GM06990 (cell line): ENCODE results near the gene TMEM163.
"Not testable (repeated sequence)": the region's sequence is repeated elsewhere in the genome, so short reads cannot be mapped to it uniquely, and the experiment has no call there.

Source experiments
- DNase-seq: peaks from one replicate; pipeline ENCODE4 v3.0.0-alpha.2; 2011; ENCODE audit not compliant: insufficient read length; ENCODE audit errors: extremely low read depth
- H3K27me3 ChIP-seq: replicated peaks from 2 replicates; pipeline ENCODE4 v1.6.0; 2011; ENCODE audit warnings: low read length; ENCODE audit not compliant: control insufficient read depth, insufficient read depth
- H3K36me3 ChIP-seq: 2 replicates; pipeline ENCODE4 v1.5.1; 2011; ENCODE audit warnings: low read length; ENCODE audit not compliant: control insufficient read depth, insufficient read depth
- H3K4me3 ChIP-seq: replicated peaks from 2 replicates; pipeline ENCODE4 v1.5.1; 2011; ENCODE audit warnings: low read depth, mild to moderate bottlenecking, control low read depth, low read length
- TF ChIP-seq, protein P1 (sequence below): IDR thresholded peaks from 2 replicates; pipeline ENCODE4 v1.5.1; 2011; ENCODE audit warnings: low read length, control low read depth, mild to moderate bottlenecking, inconsistent platforms; ENCODE audit not compliant: insufficient read depth, poor library complexity, severe bottlenecking

TMEM163 gene

DNA sequence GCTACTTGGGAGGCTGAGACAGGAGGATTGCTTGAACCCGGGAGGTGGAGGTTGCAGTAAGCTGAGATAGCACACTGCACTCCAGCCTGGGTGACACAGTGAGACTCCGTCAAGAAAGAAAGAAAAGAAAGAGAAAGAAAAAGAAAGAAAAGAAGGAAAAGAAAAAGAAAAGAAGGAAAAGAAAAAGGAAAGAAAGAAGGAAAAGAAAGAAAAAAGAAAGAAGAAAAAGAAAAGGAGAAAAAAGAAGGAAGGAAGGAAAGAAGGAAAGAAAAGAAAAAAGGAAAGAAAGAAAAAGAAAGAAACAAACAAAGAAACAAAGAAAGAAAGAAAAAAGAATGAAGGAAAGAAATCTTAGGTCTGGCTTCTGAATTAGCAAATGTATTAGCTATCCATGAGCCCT lies 150.4 kb downstream of the TMEM163 start:
- TF ChIP-seq, protein P1, sequence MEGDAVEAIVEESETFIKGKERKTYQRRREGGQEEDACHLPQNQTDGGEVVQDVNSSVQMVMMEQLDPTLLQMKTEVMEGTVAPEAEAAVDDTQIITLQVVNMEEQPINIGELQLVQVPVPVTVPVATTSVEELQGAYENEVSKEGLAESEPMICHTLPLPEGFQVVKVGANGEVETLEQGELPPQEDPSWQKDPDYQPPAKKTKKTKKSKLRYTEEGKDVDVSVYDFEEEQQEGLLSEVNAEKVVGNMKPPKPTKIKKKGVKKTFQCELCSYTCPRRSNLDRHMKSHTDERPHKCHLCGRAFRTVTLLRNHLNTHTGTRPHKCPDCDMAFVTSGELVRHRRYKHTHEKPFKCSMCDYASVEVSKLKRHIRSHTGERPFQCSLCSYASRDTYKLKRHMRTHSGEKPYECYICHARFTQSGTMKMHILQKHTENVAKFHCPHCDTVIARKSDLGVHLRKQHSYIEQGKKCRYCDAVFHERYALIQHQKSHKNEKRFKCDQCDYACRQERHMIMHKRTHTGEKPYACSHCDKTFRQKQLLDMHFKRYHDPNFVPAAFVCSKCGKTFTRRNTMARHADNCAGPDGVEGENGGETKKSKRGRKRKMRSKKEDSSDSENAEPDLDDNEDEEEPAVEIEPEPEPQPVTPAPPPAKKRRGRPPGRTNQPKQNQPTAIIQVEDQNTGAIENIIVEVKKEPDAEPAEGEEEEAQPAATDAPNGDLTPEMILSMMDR = no peak
- Histone ChIP-seq H3K36me3 (no peaks in the 10 kb centered on the region), H3K4me3 (no peak overlapping the region), H3K27me3 (no peaks in the 10 kb centered on the region)
- DNase-seq = no peak

DNA sequence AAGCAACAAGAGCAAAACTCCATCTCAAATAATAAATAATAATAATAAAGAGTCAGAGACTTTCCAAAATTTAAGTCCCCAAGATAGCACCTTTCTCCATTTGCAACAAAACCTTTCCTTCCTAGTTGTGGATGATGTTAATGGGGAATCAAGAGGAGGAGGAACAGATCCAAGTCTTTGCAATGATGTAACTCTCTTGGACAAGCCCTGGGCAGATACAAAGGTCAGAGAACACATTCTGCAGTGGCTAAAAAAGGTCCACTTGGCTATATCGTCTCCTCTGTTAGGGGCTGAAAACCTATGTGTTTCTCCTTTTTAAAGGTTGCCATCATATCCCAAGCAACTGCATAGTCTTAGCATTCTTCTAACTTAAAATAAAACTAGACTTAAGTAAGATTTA lies 151.1 kb downstream of the TMEM163 start:
- Histone ChIP-seq H3K4me3 (no peak overlapping the region), H3K27me3 (no peaks in the 10 kb centered on the region), H3K36me3 (no peaks in the 10 kb centered on the region)
- TF ChIP-seq, protein P1 = no peak
- DNase-seq = no peak

DNA sequence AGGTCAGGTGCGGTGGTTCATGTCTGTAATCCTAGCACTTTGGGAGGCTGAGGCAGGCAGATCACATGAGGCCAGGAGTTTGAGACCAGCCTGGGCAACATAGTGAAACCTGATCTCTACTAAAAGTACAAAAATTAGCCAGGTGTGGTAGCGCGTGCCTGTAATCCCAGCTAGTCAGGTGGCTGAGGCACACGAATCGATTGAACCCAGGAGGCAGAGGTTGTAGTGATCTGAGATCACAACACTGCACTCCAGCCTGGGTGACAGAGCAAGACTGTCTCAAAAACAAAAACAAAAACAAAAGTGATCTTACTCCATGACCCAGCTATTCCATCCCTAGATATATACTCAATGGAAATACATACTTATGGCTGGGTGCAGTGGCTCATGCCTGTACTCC lies 153.8 kb downstream of the TMEM163 start:
- not testable (repeated sequence) for H3K36me3 ChIP-seq, H3K27me3 ChIP-seq, DNase-seq, H3K4me3 ChIP-seq

DNA sequence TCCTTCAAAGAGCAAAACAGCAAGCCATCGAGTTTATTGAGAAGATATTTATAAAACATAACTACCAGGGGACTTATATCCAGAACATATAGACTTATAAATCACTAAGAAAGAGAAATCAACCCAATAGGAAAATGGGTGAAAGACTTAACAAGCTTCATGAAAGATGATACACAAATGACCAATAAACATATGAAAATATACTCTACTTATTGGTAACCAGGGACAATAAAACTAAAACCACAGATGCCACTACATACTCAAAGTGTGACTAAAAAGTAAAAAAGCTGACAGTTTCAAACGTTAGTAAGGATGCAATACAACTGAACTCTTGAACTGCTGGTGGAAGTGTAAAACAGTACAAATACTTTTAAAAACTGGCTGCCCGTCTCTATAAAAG lies 154.3 kb downstream of the TMEM163 start:
- no peak overlapping the region for H3K4me3 ChIP-seq
- no peak for DNase-seq
- no peaks in the 10 kb centered on the region for H3K36me3 ChIP-seq
- TF ChIP-seq, protein P1 = no peak
- H3K27me3 ChIP-seq = no peaks in the 10 kb centered on the region

DNA sequence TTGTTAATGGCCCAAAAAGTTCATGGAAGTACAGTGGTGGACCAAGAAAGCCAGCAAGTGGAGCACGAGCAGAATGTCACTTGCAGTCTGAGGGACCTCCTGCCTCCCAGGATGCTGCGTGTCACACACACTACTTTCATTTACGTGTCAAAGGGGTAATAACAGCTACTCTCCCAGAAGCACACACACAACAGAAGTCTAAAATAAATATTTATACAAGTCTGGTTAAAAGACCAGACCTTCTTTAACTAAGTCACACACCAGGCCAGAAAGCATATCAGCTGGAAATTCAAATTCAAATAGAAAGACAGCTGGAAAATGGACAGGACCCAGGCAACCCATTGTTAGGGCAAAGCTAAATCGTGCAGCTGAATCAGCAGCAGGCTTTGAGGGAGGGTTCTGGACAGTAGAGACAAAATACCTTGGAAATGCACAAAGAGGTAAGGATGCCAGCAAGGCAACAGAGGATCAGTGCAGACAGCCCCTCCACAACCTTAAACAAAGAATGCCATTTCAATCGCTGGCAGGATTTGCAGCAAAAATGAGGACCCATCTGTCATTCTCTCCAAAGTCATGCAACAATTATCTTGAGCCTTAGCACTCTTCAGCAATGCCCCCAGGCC lies 160.5 kb downstream of the TMEM163 start:
- H3K36me3 ChIP-seq = no peaks in the 10 kb centered on the region
- TF ChIP-seq, protein P1 = no peak

DNA sequence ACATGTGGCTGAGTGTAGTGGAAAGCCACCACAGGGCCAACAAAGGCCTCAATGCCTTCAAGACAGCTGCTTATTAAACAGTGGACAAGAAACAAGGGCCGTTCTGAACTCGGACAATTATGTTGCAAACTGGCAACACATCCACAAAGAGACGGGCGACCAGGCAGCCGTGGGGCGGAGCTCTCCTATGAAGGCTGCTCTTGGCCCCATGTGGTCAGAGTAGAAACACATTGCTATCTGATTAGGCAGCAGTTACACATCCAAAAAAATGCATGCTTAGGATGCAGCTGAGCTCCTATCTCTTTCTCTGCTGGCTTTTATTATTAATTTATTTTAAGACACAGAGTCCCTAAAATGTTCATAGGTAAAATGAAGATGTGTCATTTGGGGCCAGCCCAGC lies 163.4 kb downstream of the TMEM163 start:
- H3K27me3 ChIP-seq = no peaks in the 10 kb centered on the region; the same call in none of the 2 replicates
- DNase-seq = no peak
- H3K4me3 ChIP-seq = no peak overlapping the region
- TF ChIP-seq, protein P1 = no peak
- H3K36me3 ChIP-seq = no peaks in the 10 kb centered on the region

More for the DNA sequence above, 160.5 kb downstream of the TMEM163 start:
- no peak overlapping the region for H3K4me3 ChIP-seq
- no peaks in the 10 kb centered on the region for H3K27me3 ChIP-seq
- DNase-seq = no peak
